HepG2 (cell line): ENCODE results near the gene SERTM1.

Source experiments
- ZNF318 ChIP-seq: sonication (generic); formaldehyde crosslinking; IDR thresholded peaks from 2 replicates; pipeline ENCODE4 v1.4.0; 2020; ENCODE audit warnings: mild to moderate bottlenecking, missing genetic modification reagents
- ZSCAN9 ChIP-seq: IDR thresholded peaks from 2 replicates; pipeline ENCODE4 v1.6.1; 2016; ENCODE audit warnings: borderline replicate concordance

GRCh38 chr13:36673838-36674326 is at the start of gene SERTM1:
- TF ChIP-seq ZSCAN9 (CRISPR knock-in tag) (no peak), ZNF318 (no peak)
